Caco-2 (cell line): ENCODE data around the gene DSCAM. TPM values are rescaled to one million over a fixed set of nuclear protein-coding genes. Genes with fewer than 3 reads are reported as not detected.

Source experiments
- BruUV-seq: library from RNA; stranded (reverse); fragments of 400-500 nt; replicated peaks from 2 replicates; lab custom pipeline; 2021; lab: Mats Ljungman, UMichigan
- CTCF ChIA-PET: fragments of 300-600 bp; sonication (Branson Sonifier 250); formaldehyde crosslinking; loops from one replicate; lab custom pipeline; 2022; ENCODE audit warnings: antibody characterized with exemption; lab: Charles Lee
- POLR2A ChIA-PET: fragments of 300-600 bp; sonication (Branson Sonifier 250); formaldehyde crosslinking; loops from one replicate; lab custom pipeline; 2022; ENCODE audit warnings: antibody characterized with exemption; lab: Charles Lee
- DNase-seq, 2 experiments: peaks; one replicate each; pipeline versions ENCODE4 v3.0.0 to v3.0.0-alpha.2; 2020 to 2022
- H3K27me3 ChIP-seq: replicated peaks from 2 replicates; pipeline ENCODE4 v1.6.0; 2011; ENCODE audit warnings: low read length; ENCODE audit not compliant: control insufficient read depth, insufficient read depth
- H3K36me3 ChIP-seq: 2 replicates; pipeline ENCODE4 v1.5.1; 2011; ENCODE audit warnings: low read length; ENCODE audit not compliant: control insufficient read depth, insufficient read depth
- H3K4me1 ChIP-seq: fragments of 250-450 bp; sonication (Bioruptor Pico); 2 replicates; pipeline ENCODE4 v1.5.1; 2020; ENCODE audit warnings: mild to moderate bottlenecking
- H3K4me3 ChIP-seq: 2 replicates; pipeline ENCODE4 v1.5.1; 2011; ENCODE audit warnings: low read depth, mild to moderate bottlenecking, control low read depth, low read length
- H3K9me3 ChIP-seq: fragments of 250-450 bp; sonication (Bioruptor Pico); 2 replicates; pipeline ENCODE4 v1.5.1; 2020; ENCODE audit warnings: mild to moderate bottlenecking, moderate library complexity
- H3K27ac Mint-ChIP-seq: one replicate; pipeline ENCODE4 v1.8.0; 2022; ENCODE audit warnings: mixed read lengths; ENCODE audit not compliant: unreplicated experiment
- H3K27me3 Mint-ChIP-seq: one replicate; pipeline ENCODE4 v1.8.0; 2022; ENCODE audit warnings: mixed read lengths; ENCODE audit not compliant: insufficient read depth, unreplicated experiment
- H3K36me3 Mint-ChIP-seq: one replicate; pipeline ENCODE4 v1.8.0; 2022; ENCODE audit warnings: mild to moderate bottlenecking, mixed read lengths; ENCODE audit not compliant: insufficient read depth, unreplicated experiment
- H3K4me1 Mint-ChIP-seq: one replicate; pipeline ENCODE4 v1.8.0; 2022; ENCODE audit warnings: low read depth, mixed read lengths; ENCODE audit not compliant: unreplicated experiment
- H3K4me3 Mint-ChIP-seq: one replicate; pipeline ENCODE4 v1.8.0; 2022; ENCODE audit warnings: mild to moderate bottlenecking, moderate library complexity, mixed read lengths; ENCODE audit not compliant: unreplicated experiment
- H3K9me3 Mint-ChIP-seq: one replicate; pipeline ENCODE4 v1.8.0; 2022; ENCODE audit warnings: mixed read lengths; ENCODE audit not compliant: unreplicated experiment
- CTCF ChIP-seq, 2 experiments: fragments of 200-600 bp in 1 of 2; IDR thresholded peaks; 1 replicate in 1 of 2; 2 replicates in 1 of 2; pipeline versions ENCODE4 v1.5.1 to v1.8.0; 2011 to 2022; ENCODE audit warnings: antibody characterized with exemption in 1 of 2, control low read depth in 1 of 2, inconsistent platforms in 1 of 2, low read depth in 1 of 2, low read length in 1 of 2, mild to moderate bottlenecking in 1 of 2, moderate library complexity in 1 of 2; ENCODE audit not compliant: insufficient read depth in 1 of 2, severe bottlenecking in 1 of 2, unreplicated experiment in 1 of 2
- intact Hi-C: fragments of 100-400 bp; cut with micrococcal nuclease; formaldehyde crosslinking; loops from one replicate; pipeline ENCODE4 v1.10.0; 2022; ENCODE audit not compliant: unreplicated experiment
- total RNA-seq: library from RNA; stranded (reverse); gene quantifications from 2 replicates; pipeline ENCODE4 v1.2.3, GENCODE V29; 2022

The DSCAM gene
- total RNA-seq, 1 experiment from 2014 or later = not detected

DNA sequence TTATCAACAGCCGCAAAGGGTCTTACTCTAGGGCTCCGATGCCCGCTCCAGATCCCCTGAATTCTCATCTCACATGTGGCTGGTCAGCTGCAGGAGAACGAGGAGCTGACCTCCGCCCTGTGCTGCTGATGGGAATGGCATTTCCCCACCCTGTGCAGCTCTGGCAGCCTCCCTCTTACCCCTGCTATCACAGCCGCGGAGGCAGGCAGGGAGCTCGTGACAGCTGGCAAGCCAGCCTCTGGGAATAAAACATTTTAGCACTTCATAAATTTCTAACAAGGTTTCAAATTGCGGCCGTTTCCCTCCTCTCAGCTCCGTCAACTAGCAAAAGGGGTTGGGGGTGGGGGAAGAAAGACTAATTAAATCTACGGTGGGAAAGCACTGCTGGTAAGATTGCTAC is 81.1 kb downstream of the DSCAM start:
- H3K4me3 ChIP-seq = no peak overlapping the region
- POLR2A ChIA-PET = no interaction called here
- H3K36me3 Mint-ChIP-seq = no peaks in the 10 kb centered on the region
- BruUV-seq = no TSS peak
- H3K27me3 Mint-ChIP-seq = peaks cover 12% of the 10 kb centered on the region
- H3K36me3 ChIP-seq = no peaks in the 10 kb centered on the region
- H3K27me3 ChIP-seq = no peaks in the 10 kb centered on the region
- H3K4me1 Mint-ChIP-seq = no peaks in the 10 kb centered on the region
- H3K9me3 ChIP-seq = no peaks in the 10 kb centered on the region
- intact Hi-C loops = no loop called here
- no peak for DNase-seq
- H3K9me3 Mint-ChIP-seq = no peaks in the 10 kb centered on the region
- no peak overlapping the region for H3K27ac Mint-ChIP-seq
- CTCF ChIA-PET = no interaction called here
- H3K4me3 Mint-ChIP-seq = no peak overlapping the region
- TF ChIP-seq CTCF (IDR thresholded peaks at IDR 0.05; ENCODE audit: insufficient read depth in 1 of 2, low read depth in 1 of 2, low read length in 1 of 2, severe bottlenecking in 1 of 2, unreplicated experiment in 1 of 2) = no peak
- no peaks in the 10 kb centered on the region for H3K4me1 ChIP-seq

DNA sequence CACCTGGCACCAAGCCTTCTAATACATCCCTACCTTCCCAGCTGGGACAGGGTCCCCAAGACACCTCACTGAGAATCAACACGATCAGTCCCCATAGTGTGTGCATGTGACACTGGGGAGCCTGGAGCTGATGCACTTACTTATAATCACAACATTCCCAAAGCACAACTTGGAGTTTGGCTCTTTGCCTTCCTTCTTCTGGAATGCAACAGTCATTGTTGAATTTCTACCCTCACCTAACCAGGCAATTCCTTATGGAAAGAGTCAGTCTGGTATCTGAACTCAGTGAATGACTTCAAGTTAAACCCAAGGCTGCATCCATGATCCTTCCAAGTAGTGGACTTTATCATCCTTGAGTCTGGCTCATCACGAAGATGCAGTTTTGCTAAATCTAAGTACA is 86.1 kb downstream of the DSCAM start:
- intact Hi-C loops = no loop called here
- CTCF ChIA-PET = no interaction called here
- no TSS peak for BruUV-seq

DNA sequence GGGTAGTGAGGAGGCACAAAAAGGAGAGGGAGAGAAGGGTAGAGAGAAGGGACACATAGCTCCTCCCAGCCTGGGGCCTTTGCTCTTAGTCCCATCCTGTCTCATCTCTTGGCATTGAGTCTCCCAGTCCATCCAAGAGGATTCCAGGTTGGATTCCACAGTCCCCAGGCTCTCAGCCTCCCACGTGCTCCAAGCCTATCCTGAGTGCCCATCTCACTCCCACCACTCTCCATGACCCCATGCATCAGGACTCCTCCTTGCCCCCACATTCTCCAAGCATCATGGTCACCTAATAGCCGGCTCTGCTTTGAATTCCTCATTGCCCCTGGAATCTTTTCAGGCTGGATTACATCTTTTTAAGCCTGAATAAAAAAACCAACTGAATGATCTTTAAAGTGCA is 87.9 kb downstream of the DSCAM start:
- DNase-seq = no peak
- Histone ChIP-seq H3K27me3 (no peaks in the 10 kb centered on the region), H3K9me3 (no peaks in the 10 kb centered on the region), H3K36me3 (no peaks in the 10 kb centered on the region), H3K4me3 (no peak overlapping the region), H3K4me1 (no peaks in the 10 kb centered on the region)
- TF ChIP-seq CTCF (IDR thresholded peaks at IDR 0.05; ENCODE audit: insufficient read depth in 1 of 2, low read depth in 1 of 2, low read length in 1 of 2, severe bottlenecking in 1 of 2, unreplicated experiment in 1 of 2) = no peak
- Mint-ChIP-seq H3K27ac (no peak overlapping the region), H3K4me1 (no peaks in the 10 kb centered on the region), H3K4me3 (no peak overlapping the region), H3K27me3 (peaks cover 11% of the 10 kb centered on the region), H3K36me3 (no peaks in the 10 kb centered on the region), H3K9me3 (no peaks in the 10 kb centered on the region)
- ChIA-PET POLR2A (no interaction called here), CTCF (no interaction called here)
- BruUV-seq = no TSS peak
- intact Hi-C loops = no loop called here

More for the DNA sequence above, 86.1 kb downstream of the DSCAM start:
- H3K9me3 ChIP-seq = no peaks in the 10 kb centered on the region
- H3K4me1 ChIP-seq = no peaks in the 10 kb centered on the region
- H3K27me3 Mint-ChIP-seq = peaks cover 9% of the 10 kb centered on the region
- no peaks in the 10 kb centered on the region for H3K36me3 Mint-ChIP-seq
- H3K9me3 Mint-ChIP-seq = no peaks in the 10 kb centered on the region
- H3K27me3 ChIP-seq = no peaks in the 10 kb centered on the region
- H3K4me1 Mint-ChIP-seq = no peaks in the 10 kb centered on the region
- no peaks in the 10 kb centered on the region for H3K36me3 ChIP-seq
- H3K4me3 Mint-ChIP-seq = no peak overlapping the region
- no peak overlapping the region for H3K27ac Mint-ChIP-seq
- no peak for DNase-seq
- no peak for TF ChIP-seq CTCF (IDR thresholded peaks at IDR 0.05; ENCODE audit: insufficient read depth in 1 of 2, low read depth in 1 of 2, low read length in 1 of 2, severe bottlenecking in 1 of 2, unreplicated experiment in 1 of 2)
- H3K4me3 ChIP-seq = no peak overlapping the region
- POLR2A ChIA-PET = no interaction called here
